HG03280 (cell line): ENCODE data around the gene NRARP.
A peak's percentile ranks its signal among the peaks of the same experiment; 100 is the strongest.
"Not testable (repeated sequence)": the region's sequence is repeated elsewhere in the genome, so short reads cannot be mapped to it uniquely, and the experiment has no call there.

Source experiments
- ATAC-seq: cut with Tn5 transposase; IDR thresholded peaks from one replicate; pipeline ENCODE4 v1.9.1; 2021; ENCODE audit warnings: mild to moderate bottlenecking, moderate library complexity; ENCODE audit not compliant: unreplicated experiment

Gene NRARP

DNA sequence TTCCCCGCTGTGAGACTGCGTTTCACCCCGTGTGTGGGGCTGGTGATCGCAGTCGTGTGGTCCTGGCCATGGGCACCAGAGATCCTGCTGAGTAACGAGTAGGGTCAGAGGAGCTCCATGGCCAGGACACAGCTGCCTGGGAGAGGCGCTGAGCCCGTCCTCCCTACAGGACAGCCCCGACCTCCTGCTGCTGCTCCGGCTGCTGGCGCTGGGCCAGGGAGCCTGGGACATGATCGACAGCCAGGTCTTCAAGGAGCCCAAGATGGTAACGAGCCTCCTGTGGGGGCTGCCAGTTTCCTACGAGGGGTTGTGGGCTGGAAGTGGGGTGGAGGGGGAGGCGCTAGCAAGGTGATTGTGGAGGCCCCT lies 35.9 kb downstream of the NRARP start:
- ATAC-seq, result no peak

DNA sequence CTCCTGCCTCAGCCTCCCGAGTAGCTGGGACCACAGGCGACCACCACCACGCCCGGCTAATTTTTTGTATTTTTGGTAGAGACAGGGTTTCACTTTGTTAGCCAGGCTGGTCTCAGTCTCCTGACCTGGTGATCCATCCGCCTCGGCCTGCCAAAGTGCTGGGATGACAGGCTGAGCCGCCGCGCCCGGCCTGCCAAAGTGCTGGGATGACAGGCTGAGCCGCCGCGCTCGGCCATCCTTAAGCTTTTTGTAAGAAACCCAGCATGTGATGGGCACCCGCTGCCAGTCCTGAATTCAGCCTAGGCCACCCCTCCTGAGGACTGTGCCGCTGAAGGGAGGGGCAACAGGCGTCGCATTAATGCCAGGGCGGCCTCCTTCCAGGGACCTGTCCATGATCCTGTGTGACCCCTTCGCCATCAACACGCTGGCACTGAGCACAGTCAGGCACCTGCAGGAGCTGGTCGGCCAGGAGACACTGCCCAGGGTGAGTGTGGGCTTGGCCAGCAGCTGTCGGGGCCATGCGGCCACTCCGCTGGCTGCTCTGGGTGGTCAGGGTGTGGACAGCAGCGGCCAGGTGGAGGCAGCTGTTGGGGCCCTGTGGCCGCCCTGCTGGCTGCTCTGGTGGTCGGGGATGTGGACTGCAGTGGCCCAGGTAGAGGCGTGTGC lies 36.4 kb downstream of the NRARP start:
- no peak for ATAC-seq

DNA sequence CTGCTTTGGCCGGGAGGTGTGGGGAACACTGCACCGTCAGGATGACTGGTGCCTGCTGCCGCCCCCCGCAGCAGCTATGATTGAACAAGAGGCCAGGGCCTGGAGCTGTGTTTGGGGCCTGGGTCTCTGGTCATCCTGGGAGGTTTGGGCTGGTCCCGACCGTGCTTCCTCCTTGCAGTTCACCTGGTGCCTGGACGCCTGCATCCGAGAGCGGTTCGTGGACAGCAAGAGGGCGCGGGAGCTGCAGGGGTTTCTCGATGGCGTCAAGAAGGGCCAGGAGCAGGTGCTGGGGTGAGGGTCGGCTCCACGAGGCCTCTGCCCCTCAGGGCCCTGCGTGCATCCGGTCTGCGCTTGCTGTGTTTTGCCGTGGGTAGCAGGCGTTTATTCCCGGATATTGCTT lies 38.0 kb downstream of the NRARP start:
- no peak for ATAC-seq

DNA sequence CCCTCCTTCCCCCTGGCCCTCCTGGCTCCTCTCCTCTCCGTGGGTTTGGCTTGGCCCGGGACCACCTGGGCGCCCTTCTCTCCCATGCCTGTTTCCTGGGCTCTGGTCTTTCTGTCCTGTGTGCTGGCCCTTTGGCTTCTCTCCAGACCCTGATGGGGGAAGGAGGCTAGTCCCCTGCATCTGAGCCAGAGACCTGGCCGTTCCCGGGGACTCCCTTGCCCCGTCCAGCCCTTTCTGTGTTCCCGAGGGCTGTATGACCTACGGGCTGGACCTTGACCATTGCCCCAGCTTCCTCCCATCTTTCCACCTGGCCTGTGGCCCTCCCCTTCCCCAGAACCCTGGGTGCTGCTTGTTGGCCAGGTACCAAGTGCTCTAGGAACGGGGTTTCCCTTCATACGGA lies 38.6 kb downstream of the NRARP start:
- no peak for ATAC-seq

DNA sequence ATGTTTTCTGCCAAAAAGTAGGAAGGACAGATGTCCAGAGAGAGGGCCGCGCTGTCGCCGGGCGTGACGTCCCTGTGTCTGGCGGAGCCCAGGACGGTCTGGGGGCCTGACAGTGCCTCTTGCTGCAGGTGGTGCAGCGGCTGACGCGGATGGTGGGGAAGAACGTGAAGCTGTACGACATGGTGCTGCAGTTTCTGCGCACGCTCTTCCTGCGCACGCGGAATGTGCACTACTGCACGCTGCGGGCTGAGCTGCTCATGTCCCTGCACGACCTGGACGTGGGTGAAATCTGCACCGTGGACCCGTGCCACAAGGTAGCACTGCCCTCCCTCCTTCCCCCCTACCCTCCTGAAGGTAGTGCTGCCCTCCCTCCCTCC lies 39.2 kb downstream of the NRARP start:
- no peak for ATAC-seq

DNA sequence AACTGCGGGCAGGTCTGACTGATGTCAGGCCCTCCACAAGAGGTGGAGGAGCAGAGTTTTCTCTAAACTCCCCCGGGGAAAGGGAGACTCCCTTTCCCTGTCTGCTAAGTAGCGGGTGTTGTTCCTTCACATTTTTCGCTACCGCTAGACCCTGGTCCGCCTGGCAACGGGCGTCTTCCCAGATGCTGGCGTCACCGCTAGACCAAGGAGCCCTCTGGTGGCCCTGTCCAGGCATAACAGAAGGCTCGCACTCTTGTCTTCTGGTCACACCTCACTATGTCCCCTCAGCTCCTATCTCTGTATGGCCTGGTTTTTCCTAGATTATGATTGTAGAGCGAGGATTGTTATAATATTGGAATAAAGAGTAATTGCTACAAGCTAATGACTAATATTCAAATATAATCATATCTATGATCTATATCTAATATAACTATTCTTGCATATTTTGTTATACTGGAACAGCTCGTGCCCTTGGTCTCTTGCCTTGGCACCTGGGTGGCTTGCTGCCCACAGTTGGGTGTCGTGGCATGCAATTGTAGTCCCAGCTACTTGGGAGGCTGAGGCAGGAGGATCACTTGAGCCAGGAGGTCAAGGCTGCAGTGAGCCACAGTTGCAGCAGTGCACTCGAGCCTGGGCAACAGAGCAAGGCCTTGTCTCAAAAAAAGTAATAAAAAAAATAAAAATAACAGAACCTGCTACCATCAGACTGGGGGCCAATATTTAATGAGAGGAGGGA lies 39.7 kb downstream of the NRARP start:
- ATAC-seq, result not testable (repeated sequence)

DNA sequence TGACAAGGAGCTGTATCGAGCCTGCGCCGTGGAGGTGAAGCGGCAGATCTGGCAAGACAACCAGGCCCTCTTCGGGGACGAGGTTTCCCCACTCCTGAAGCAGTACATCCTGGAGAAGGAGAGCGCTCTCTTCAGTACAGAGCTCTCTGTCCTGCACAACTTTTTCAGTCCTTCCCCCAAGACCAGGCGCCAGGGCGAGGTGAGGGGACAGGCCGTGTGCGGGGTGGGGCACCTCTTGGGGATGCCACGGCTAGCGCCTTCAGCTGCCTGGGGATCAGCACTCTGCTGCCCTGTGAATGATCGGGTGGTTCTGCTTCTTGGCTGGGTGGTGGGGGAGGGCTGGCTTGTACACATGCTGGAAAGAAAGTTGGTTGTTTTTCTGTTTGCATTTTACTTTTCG lies 45.2 kb downstream of the NRARP start:
- ATAC-seq, result no peak

DNA sequence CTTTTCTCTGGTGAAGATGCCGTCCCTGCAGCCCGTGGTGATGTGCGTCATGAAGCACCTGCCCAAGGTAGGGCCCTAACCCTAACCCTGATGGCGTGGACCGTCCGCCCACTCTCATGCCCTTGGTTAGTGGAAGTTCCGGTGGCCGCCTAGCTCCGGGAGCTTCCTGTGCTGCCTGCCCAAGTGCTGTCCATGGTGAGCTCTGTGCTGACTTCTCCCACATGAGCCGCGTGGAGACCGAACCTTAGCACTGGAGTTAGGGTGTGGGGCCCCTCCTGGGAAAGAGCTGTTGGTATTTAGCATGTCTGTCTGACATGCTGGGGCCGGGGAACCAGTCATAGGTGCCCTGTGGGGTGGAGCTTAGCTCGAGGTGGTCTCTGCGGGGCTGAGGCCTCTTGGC lies 45.7 kb downstream of the NRARP start:
- ATAC-seq, result no peak

DNA sequence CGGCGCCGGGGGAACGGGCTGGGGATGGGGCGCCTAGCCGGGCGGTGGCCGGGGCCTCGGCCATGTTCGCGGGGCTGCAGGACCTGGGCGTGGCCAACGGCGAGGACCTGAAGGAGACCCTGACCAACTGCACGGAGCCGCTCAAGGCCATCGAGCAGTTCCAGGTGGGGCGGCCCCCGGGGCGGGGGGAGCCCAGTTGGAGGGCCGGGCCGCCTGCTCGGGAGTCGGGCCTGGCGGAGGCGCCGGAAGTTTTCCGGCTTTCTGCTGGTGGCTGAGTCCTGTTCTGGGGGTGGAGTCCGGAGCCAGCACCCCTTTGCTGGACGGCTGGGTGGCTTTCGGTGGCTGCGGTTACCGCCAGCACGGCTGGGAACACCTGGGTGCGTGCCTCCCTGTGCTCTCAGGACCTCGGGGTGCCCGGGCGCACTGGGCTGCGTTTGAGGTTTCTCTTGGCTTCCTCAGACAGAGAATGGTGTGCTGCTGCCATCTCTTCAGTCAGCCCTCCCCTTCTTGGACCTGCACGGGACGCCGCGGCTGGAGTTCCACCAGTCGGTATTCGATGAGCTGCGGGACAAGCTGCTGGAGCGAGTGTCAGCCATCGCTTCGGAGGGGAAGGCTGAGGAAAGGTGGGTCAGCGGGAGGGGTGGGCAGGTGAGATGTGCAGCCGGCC lies 46.5 kb downstream of the NRARP start:
- no peak for ATAC-seq

DNA sequence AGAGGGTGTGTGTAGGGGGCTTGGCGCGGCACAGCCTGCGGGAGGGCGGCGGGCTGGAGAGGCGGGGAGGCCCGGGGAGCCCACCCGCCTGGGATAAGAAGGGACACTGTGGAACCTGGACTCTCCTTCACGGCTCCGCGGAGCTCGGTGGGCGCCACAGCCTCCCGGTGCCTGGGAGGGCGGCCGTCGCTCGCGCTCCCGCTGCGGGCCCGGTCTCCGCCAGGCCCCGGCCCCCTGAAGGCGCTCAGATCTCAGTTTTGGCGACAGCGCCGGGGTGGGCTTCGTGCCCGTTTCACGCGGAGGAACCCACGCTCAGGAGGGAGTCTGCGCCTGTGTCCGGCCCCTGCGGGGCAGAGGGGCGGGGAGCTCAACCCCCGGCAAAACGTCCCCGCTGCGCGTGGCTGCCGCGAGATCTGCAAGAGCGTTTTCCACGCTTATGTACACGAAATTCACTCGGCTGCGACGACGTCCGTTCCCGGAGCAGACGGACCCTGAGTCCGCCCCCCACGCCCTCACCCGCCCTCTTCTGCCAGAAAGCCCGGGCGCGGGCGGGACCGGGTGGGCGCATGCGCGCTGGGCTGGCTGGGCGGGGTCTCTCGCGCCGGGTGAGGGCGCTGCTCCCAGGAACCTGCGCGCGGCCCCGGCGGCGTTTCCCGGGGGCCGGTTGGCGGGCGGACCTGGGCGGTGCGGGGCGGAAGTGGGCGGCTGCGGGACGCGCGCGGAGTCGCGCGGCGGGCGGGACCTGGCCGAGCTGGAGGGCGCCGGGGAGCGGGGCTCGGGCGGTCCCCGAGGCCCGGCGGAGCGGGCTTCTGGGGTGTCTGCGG lies 47.2 kb downstream of the NRARP start, which contains the start of gene NELFB:
NELFB (plus strand) TSS at position 704 of the 824 bp plus-strand sequence.
- ATAC-seq, result peak; percentile 82

DNA sequence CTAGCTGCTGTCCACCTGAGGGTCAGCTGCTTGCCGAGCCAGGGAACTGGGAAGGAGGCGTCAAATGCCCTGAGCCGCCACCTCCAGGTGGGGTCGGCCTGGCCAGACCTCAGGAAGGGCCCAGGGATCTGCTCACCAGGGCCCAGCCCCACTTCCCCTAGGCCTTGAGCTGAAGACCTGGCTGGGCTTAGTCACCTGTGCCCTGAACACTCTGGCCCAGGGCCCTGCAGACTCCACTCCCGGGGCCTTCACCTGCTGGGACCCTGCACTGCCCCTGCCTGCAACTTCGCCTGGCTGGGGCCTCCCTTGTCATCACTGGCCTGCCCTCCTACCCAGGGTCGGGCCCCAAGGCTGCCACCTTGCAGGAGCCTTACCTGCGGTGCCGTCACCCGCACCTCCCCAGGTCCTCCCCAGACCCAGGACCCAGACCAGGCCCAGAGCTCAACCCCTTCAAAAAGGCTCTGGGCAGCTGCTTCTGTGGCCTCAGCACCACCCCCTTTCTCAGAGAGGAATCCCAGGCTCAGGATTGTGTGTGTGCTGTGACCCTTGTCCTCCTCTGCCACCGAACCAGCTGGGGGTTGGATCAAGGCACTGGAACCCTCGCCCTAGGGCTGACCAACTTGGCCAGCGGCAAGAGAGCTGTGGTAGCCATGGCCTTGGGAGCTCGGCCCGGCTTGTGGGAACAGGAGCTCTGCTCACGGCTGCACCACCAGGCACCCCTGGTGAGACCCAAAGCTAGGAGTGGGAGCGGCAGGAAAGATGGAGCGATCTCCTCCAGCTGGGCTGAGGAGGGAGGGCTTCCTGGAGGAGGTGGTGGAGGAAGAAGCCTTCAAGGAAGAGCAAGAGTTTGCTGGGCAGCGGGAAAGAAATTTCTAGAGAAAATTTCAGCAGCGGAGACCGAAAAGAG lies 48.1 kb downstream of the NRARP start:
- no peak for ATAC-seq

DNA sequence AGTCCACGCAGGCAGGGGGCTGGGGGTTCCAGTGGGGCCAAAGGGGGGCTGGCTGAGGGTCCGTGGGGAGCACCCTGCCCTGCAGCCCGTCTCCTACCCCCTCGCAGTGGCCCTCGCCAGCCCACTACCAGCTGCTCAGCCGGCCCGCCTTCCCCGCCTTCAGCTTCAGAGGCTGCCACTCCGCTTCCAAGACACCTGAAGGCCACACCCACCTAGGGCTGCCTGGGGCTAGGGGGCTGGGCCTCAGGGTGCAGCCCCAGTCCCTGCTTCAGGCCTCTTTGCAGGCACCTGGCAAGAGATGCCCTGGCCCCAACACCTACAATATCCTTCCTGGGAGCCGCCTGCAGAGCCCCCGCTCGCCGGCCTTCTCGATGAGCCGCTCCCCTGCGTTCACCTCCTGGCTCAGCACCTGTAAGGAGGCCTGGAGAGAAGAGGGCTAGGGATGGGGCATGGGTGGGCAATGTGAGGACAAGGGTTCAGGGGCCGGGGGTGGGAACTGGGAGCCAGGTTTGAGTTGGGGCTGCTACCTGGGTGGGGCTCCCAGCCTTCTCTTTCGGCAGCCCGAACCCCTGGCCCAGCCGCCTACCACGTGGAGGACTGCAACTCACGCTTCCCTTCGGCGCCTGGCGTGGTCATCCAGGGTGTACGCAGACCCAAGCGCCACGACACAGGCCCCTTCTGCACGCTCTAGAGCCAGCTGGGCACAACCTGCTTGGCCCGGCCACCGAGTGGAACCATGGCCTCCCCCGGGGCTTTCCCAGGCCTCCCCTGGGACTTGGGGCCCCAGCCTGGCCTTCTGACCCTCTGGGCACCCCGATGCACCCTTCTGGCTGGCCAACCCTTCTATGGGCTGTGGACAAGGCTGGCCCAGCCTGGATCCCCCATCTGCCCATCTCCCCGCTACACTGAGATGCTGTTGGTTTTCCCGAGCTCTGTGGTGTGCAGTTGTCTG lies 49.2 kb downstream of the NRARP start:
- no peak for ATAC-seq

DNA sequence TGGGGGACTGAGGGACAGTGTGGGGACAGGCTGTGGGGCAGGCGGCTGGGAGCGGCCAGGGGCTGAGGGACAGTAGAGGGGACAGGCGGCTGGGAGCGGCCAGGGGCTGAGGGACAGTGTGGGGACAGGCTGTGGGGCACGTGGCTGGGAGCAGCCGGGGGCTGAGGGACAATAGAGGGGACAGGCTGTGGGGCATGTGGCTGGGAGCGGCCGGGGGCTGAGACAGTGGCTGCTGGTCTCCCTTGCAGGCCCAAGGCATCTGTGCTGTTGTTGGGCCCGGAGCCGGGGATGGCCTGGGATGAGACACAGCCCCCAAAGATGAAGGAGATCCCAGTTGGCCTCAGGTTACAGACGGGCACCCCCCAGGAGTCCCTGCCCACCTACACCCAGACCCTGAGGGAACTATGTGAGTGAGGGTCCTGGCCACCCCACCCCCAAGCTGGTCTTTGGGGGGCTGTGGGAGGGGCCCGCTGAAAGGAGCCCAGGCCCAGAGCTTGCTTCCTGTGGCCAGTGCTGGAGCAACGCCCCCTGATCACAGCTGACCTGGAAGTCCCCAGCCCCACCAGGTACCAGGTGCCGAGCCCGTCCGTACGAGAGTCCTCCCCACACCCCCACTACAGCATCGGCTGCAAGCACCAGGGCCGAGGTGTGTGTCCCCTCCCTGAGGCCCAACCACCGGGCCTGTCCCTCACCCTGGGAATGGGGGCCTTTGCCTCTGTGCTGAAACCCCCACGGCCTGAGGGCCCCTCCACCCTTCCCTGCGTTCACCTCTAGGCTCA lies 50.4 kb downstream of the NRARP start:
- no peak for ATAC-seq

DNA sequence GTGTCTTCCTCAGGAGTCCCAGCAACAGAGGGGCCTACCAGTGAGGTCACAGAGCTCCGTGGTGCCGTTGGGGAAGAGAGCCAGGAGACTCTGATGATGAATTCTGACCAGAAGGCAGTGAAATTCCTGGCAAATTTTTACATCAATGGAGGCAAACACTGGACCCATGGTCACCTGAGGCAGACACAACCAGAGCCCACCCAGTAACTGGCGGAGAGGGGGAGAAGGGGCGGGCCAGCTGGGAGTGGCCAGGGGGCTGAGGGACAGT lies 50.9 kb downstream of the NRARP start, which contains the start of gene STPG3:
STPG3 (plus strand) TSS at position 93 of the 268 bp plus-strand sequence; CDS start at position 94, 1 bp downstream.
- ATAC-seq, result no peak

DNA sequence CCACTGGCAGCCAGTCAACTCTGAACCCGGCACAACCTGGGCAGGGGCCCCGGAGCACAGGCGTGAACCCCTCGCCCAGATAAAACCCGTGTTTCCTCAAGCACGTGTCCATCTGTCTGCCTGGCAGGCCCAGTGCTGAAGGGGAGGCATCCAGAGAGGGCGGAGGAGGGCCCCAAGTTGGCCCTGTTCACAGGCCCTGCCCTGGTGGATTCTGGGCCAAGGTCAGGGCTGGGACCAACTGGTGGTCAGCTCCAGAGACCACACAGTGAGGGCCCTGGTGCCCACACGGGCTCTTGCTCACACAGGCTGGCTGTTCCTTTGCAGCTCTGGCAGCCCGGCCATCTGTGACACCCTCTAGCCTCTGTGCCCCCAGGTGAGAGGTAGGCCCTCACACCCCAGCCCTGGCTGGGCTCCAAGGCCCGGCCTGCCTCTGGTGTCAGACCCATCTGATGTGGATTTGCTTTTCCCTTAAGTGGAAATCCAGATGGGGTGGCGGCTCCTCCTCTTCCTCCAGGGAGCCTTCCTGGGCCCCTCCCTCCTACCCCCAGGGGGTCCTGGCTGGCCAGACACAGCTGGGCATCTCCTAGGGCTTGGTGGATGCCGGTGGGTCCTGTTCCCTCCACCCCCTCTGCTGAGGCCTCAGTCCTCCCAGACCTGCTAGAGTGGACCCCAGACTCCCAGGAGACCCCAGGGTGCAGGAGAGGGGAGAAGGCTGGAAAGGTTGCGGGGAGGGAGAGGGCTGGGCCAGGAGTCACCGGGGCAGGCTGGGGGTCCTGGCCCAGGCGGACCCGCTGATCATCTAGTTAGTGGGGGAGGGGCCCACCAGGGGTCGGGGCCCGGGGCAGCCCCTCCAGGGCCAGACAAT lies 51.5 kb downstream of the NRARP start:
- no peak for ATAC-seq
